Esophagus squamous epithelium (tissue), 4 donors: ENCODE results near the gene UBE2F.

ENCODE experiments used
- CTCF ChIP-seq, 6 experiments: fragments of 450-650 bp in 4 of 6; fragments of 200-600 bp in 2 of 6; sonication (generic) in 2 of 6; IDR thresholded peaks; one replicate each; pipeline ENCODE4 v1.5.1; 2016 to 2019; ENCODE audit warnings: antibody characterized with exemption in 6 of 6, mild to moderate bottlenecking in 4 of 6, moderate library complexity in 4 of 6
- POLR2A ChIP-seq, 4 donors: fragments of 450-650 bp; IDR thresholded peaks; one replicate each; pipeline ENCODE4 v1.6.1; 2017; ENCODE audit warnings: antibody characterized with exemption in 4 of 4, mild to moderate bottlenecking in 4 of 4, moderate library complexity in 3 of 4

- TF ChIP-seq CTCF (IDR thresholded peaks at IDR 0.05), result no peak
- no peak for TF ChIP-seq POLR2A (IDR thresholded peaks at IDR 0.05)
Measured at GRCh38 chr2:238046725-238047270, 80.0 kb downstream of the UBE2F start.
